ENCODE measurements around the gene VPS16.

GRCh38 chr20:2875690-2876203 is 35.2 kb downstream of the VPS16 start:
- no peak for TF ChIP-seq EZH2 (IDR thresholded peaks at IDR 0.05; ENCODE audit: insufficient read depth, poor library complexity, severe bottlenecking)
- no peak for TF ChIP-seq EZH2phosphoT487 (IDR thresholded peaks at IDR 0.05; ENCODE audit: insufficient read depth, low read depth)
